ENCODE measurements around the gene CLEC4G.

DNA sequence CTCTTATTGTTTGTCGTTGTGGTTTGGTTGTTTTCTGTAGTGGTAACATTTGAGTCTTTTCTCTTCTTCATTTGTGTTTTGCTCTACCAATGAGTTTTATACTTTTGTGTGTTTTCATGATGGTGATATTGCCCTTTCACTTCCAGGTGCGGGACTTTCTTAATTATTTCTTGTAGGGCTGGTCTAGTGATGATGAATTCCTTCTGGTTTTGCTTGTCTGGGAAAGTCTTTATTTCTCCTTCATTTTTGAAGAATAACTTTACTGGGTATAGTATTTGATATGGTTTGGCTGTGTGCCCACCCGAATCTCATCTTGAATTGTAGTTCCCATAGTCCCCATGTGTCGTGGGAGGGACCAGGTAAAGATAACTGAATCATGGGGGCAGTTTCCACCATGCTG, 24.3 kb upstream of the CLEC4G start:
- no peak for TF ChIP-seq EZH2 (IDR thresholded peaks at IDR 0.05; ENCODE audit: borderline replicate concordance, low read depth, low read length, severe bottlenecking)
- TF ChIP-seq, protein P1, sequence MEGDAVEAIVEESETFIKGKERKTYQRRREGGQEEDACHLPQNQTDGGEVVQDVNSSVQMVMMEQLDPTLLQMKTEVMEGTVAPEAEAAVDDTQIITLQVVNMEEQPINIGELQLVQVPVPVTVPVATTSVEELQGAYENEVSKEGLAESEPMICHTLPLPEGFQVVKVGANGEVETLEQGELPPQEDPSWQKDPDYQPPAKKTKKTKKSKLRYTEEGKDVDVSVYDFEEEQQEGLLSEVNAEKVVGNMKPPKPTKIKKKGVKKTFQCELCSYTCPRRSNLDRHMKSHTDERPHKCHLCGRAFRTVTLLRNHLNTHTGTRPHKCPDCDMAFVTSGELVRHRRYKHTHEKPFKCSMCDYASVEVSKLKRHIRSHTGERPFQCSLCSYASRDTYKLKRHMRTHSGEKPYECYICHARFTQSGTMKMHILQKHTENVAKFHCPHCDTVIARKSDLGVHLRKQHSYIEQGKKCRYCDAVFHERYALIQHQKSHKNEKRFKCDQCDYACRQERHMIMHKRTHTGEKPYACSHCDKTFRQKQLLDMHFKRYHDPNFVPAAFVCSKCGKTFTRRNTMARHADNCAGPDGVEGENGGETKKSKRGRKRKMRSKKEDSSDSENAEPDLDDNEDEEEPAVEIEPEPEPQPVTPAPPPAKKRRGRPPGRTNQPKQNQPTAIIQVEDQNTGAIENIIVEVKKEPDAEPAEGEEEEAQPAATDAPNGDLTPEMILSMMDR (IDR thresholded peaks at IDR 0.05; ENCODE audit: extremely low read depth in 1 of 2, insufficient read depth in 1 of 2, low read depth in 1 of 2, low read length in 2 of 2), result no peak

Data from endothelial cell of umbilical vein (primary cell).